ENCODE data around the gene SCAND1. TPM values are rescaled to one million over a fixed set of nuclear protein-coding genes. Genes with fewer than 3 reads are reported as not detected.

SCAND1 gene
- total RNA-seq, 1 experiment from 2014 or later, result 93.8 TPM

GRCh38 chr20:35904982-35905663 lies 49.2 kb downstream of the SCAND1 start:
- Histone ChIP-seq H3K4me3 (ENCODE audit: insufficient read depth, low read depth, low read length) (no peak overlapping the region), H3K27me3 (ENCODE audit: control insufficient read depth, insufficient read depth, low read length) (no peaks in the 10 kb centered on the region), H3K36me3 (replicated peaks; ENCODE audit: control insufficient read depth, insufficient read depth, low read length) (peaks cover 2% of the 10 kb centered on the region; the same call in 1 of the 2 replicates)
- no peak for DNase-seq

- H3K4me3 ChIP-seq (ENCODE audit: insufficient read depth, low read depth, low read length), result no peak overlapping the region
- peaks cover 6% of the 10 kb centered on the region for H3K36me3 ChIP-seq (replicated peaks; ENCODE audit: control insufficient read depth, insufficient read depth, low read length)
- H3K27me3 ChIP-seq (ENCODE audit: control insufficient read depth, insufficient read depth, low read length), result no peaks in the 10 kb centered on the region
- no peak for DNase-seq
Measured at GRCh38 chr20:35903843-35904242, 50.5 kb downstream of the SCAND1 start.

Other genes starting within 250 kb of the SCAND1 start
- 181 and 224 TPM in 2 replicates for gene RBM39, start 212.2 kb downstream of the SCAND1 start, total RNA-seq (2014; rRNA removed; shearing (Covaris generic))
- gene PHF20, start 182.5 kb downstream of the SCAND1 start, total RNA-seq (2014; rRNA removed; shearing (Covaris generic)), result 31.2 and 37.1 TPM in 2 replicates
- 4.8 and 6.0 TPM in 2 replicates for gene CNBD2, start 14.1 kb upstream of the SCAND1 start, total RNA-seq (2014; rRNA removed; shearing (Covaris generic))
- gene EPB41L1, start 200.2 kb upstream of the SCAND1 start, total RNA-seq (2014; rRNA removed; shearing (Covaris generic)), result 11.9 TPM in 2 replicates